OCI-M1 (cell line): ENCODE measurements around the gene KCNQ5.
A peak's percentile ranks its signal among the peaks of the same experiment; 100 is the strongest.

ENCODE experiments used
- DNase-seq: peaks from one replicate; lab custom pipeline; 2025; lab: John Stamatoyannopoulos, UW

The KCNQ5 gene

GRCh38 chr6:72675396-72675795 is 53.5 kb downstream of the KCNQ5 start:
- no peak for DNase-seq

GRCh38 chr6:72676995-72677394 is 55.1 kb downstream of the KCNQ5 start:
- DNase-seq = no peak

- DNase-seq = no peak
These were observed 55.9 kb downstream of the KCNQ5 start for GRCh38 chr6:72677740-72678139.

- DNase-seq = no peak
These were observed 61.9 kb downstream of the KCNQ5 start for GRCh38 chr6:72683797-72684196.

- no peak for DNase-seq
These were observed 67.5 kb downstream of the KCNQ5 start for GRCh38 chr6:72689107-72689954.

GRCh38 chr6:72691249-72691648 is 69.4 kb downstream of the KCNQ5 start:
- DNase-seq = no peak

GRCh38 chr6:72696055-72696454 is 74.2 kb downstream of the KCNQ5 start:
- no peak for DNase-seq

GRCh38 chr6:72699159-72699558 is 77.3 kb downstream of the KCNQ5 start:
- DNase-seq = no peak

- peak; percentile 69 for DNase-seq
These were observed 80.6 kb downstream of the KCNQ5 start for GRCh38 chr6:72702421-72702820.

- peak; percentile 95 for DNase-seq
These were observed 81.2 kb downstream of the KCNQ5 start for GRCh38 chr6:72703093-72703492.

- DNase-seq = peak; percentile 34
These were observed 83.1 kb downstream of the KCNQ5 start for GRCh38 chr6:72704979-72705378.

GRCh38 chr6:72709431-72709830 is 87.6 kb downstream of the KCNQ5 start:
- DNase-seq = no peak

- DNase-seq = no peak
These were observed 89.9 kb downstream of the KCNQ5 start for GRCh38 chr6:72711731-72712130.

GRCh38 chr6:72712910-72713309 is 91.0 kb downstream of the KCNQ5 start:
- no peak for DNase-seq

- DNase-seq = no peak
These were observed 93.3 kb downstream of the KCNQ5 start for GRCh38 chr6:72715119-72715518.

GRCh38 chr6:72716916-72717315 is 95.1 kb downstream of the KCNQ5 start:
- DNase-seq = no peak

GRCh38 chr6:72720464-72720863 is 98.6 kb downstream of the KCNQ5 start:
- DNase-seq = no peak

GRCh38 chr6:72721346-72721745 is 99.5 kb downstream of the KCNQ5 start:
- DNase-seq = no peak

GRCh38 chr6:72724545-72724944 is 102.7 kb downstream of the KCNQ5 start:
- no peak for DNase-seq

- no peak for DNase-seq
These were observed 107.0 kb downstream of the KCNQ5 start for GRCh38 chr6:72728706-72729343.

- no peak for DNase-seq
These were observed 111.2 kb downstream of the KCNQ5 start for GRCh38 chr6:72733045-72733444.

- DNase-seq = no peak
These were observed 116.2 kb downstream of the KCNQ5 start for GRCh38 chr6:72738091-72738490.

GRCh38 chr6:72739368-72739779 is 117.5 kb downstream of the KCNQ5 start:
- peak; percentile 20 for DNase-seq

GRCh38 chr6:72740135-72740534 is 118.3 kb downstream of the KCNQ5 start:
- no peak for DNase-seq
